Thoracic aorta (tissue), 2 donors: Measurements from ENCODE around the gene TNIK. TPM values are rescaled to one million over a fixed set of nuclear protein-coding genes. Genes with fewer than 3 reads are reported as not detected.
"Not testable (repeated sequence)": the region's sequence is repeated elsewhere in the genome, so short reads cannot be mapped to it uniquely, and the experiment has no call there.

Experiments
- ATAC-seq: fragments of 150-250 bp; one replicate; pipeline ENCODE4 v1.8.0; 2017; ENCODE audit warnings: low read depth; ENCODE audit not compliant: insufficient number of reproducible peaks, low FRiP score
- DNase-seq: peaks from one replicate; pipeline ENCODE4 v3.0.0-alpha.2; 2020; ENCODE audit warnings: low spot score
- H3K27ac ChIP-seq, 2 donors: fragments of 200-600 bp; sonication (generic); 1 replicate in 1 of 2; 2 replicates in 1 of 2; pipeline ENCODE4 v1.5.1; 2016; ENCODE audit warnings: mild to moderate bottlenecking in 2 of 2, moderate library complexity in 2 of 2
- H3K27me3 ChIP-seq: fragments of 200-600 bp; sonication (generic); replicated peaks from 2 replicates; pipeline ENCODE4 v1.6.0; 2016; ENCODE audit warnings: mild to moderate bottlenecking; ENCODE audit not compliant: insufficient read depth
- H3K36me3 ChIP-seq: fragments of 200-600 bp; sonication (generic); one replicate; pipeline ENCODE4 v1.5.1; 2016
- H3K4me1 ChIP-seq, 2 donors: fragments of 200-600 bp; sonication (generic); 1 replicate in 1 of 2; 2 replicates in 1 of 2; pipeline versions ENCODE4 v1.5.1 to v1.6.0; 2016; ENCODE audit warnings: low read depth in 2 of 2, mild to moderate bottlenecking in 1 of 2; ENCODE audit not compliant: control insufficient read depth in 1 of 2
- H3K4me3 ChIP-seq: fragments of 200-600 bp; sonication (generic); 2 replicates; pipeline ENCODE4 v1.5.1; 2016; ENCODE audit warnings: mild to moderate bottlenecking
- H3K9me3 ChIP-seq: fragments of 200-600 bp; sonication (generic); 2 replicates; pipeline ENCODE4 v1.5.1; 2016
- total RNA-seq, 2 donors: library from RNA; depleted of rRNA; stranded (reverse); fragments of >200 nt; gene quantifications; one replicate each; pipeline versions ENCODE4 v1.1.0 to v1.2.3, GENCODE V29; 2016
- TF ChIP-seq, protein P1 (sequence below): fragments of 200-600 bp; sonication (generic); IDR thresholded peaks from one replicate; pipeline ENCODE4 v1.5.1; 2019; ENCODE audit warnings: antibody characterized with exemption

Gene TNIK
- total RNA-seq, 2 donors from 2014 or later = 18.3 to 21.7 TPM

DNA sequence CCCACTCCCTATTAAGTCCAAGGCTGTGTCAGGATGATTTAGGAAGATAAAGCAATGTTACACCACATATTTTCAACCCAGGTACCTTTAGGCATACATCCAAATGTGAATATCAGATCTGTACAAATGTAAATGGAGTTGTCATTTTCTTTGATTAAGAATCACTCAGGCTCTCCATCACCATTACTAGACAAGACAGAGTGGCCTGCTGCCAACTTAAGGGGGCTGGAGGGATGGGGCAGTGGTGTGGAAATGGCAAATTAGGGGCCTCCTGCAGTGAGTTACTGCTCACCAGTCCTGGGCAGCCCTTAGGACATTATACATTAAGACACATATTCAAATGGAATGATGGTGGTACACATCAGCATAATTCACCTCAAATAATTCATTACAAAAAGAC lies 211.0 kb downstream of the TNIK start:
- ATAC-seq (no peak), DNase-seq (no peak)
- H3K27me3 ChIP-seq = no peaks in the 10 kb centered on the region
- no peaks in the 10 kb centered on the region for H3K9me3 ChIP-seq
- TF ChIP-seq, protein P1, sequence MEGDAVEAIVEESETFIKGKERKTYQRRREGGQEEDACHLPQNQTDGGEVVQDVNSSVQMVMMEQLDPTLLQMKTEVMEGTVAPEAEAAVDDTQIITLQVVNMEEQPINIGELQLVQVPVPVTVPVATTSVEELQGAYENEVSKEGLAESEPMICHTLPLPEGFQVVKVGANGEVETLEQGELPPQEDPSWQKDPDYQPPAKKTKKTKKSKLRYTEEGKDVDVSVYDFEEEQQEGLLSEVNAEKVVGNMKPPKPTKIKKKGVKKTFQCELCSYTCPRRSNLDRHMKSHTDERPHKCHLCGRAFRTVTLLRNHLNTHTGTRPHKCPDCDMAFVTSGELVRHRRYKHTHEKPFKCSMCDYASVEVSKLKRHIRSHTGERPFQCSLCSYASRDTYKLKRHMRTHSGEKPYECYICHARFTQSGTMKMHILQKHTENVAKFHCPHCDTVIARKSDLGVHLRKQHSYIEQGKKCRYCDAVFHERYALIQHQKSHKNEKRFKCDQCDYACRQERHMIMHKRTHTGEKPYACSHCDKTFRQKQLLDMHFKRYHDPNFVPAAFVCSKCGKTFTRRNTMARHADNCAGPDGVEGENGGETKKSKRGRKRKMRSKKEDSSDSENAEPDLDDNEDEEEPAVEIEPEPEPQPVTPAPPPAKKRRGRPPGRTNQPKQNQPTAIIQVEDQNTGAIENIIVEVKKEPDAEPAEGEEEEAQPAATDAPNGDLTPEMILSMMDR = no peak
- H3K36me3 ChIP-seq = no peaks in the 10 kb centered on the region
- no peak overlapping the region for H3K27ac ChIP-seq
- no peak overlapping the region for H3K4me3 ChIP-seq
- H3K4me1 ChIP-seq = no peaks in the 10 kb centered on the region

- ATAC-seq (no peak), DNase-seq (no peak)
- no peak overlapping the region for H3K27ac ChIP-seq
- no peaks in the 10 kb centered on the region for H3K36me3 ChIP-seq
- H3K27me3 ChIP-seq = no peaks in the 10 kb centered on the region
- no peak overlapping the region for H3K4me3 ChIP-seq
- H3K9me3 ChIP-seq = no peaks in the 10 kb centered on the region
- no peaks in the 10 kb centered on the region for H3K4me1 ChIP-seq
- TF ChIP-seq, protein P1 = no peak
These were observed 211.6 kb downstream of the TNIK start for GRCh38 chr3:171248426-171249111.

GRCh38 chr3:171245796-171246765 lies 214.1 kb downstream of the TNIK start:
- no peaks in the 10 kb centered on the region for H3K4me1 ChIP-seq
- H3K27ac ChIP-seq = no peak overlapping the region
- no peaks in the 10 kb centered on the region for H3K9me3 ChIP-seq
- no peaks in the 10 kb centered on the region for H3K36me3 ChIP-seq
- H3K27me3 ChIP-seq = no peaks in the 10 kb centered on the region
- H3K4me3 ChIP-seq = no peak overlapping the region
- TF ChIP-seq, protein P1 = no peak
- DNase-seq = no peak
- no peak for ATAC-seq

DNA sequence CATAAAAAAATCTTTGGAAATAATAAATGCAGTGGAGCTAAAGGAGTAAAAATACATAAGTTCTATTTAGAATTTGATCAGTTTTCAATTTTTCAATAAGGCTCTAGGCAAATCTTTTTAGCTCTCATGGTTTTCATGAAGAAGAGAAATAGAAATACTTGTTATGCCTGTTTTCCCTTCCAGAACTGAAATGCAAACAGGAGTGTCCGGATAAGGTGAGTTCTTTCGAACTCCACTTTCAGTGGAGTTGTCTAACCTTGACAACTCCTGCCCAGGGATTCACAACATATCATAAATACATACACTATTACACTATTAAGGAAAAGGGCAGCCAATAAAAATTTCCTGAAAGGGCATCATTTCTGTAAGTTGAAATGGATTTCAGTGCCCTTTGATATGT lies 217.3 kb downstream of the TNIK start:
- Histone ChIP-seq H3K9me3 (no peaks in the 10 kb centered on the region), H3K4me1 (no peaks in the 10 kb centered on the region), H3K36me3 (no peaks in the 10 kb centered on the region), H3K27me3 (no peaks in the 10 kb centered on the region), H3K4me3 (no peak overlapping the region), H3K27ac (no peak overlapping the region)
- TF ChIP-seq, protein P1 = no peak
- DNase-seq = no peak
- no peak for ATAC-seq

DNA sequence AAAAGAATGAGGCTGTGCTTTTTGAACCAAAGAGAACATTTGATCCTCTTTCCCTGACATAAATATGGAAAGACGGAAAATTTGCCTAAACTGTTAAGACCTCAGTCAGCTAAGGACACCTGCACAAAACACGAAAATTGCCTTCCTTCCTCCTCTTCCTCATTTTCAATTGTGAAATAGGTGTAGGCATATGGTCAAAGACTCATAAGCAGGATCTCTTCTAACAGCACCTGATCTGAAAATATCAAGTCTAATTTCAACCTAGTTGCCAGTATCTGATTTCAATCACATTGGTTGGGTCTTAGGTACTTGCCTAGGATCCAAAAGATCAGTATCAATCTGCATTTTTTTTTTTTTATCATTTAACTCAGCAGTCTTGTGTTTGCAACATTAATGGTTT lies 218.0 kb downstream of the TNIK start:
- Histone ChIP-seq H3K4me1 (no peaks in the 10 kb centered on the region), H3K4me3 (no peak overlapping the region), H3K9me3 (no peaks in the 10 kb centered on the region), H3K27me3 (no peaks in the 10 kb centered on the region), H3K27ac (no peak overlapping the region), H3K36me3 (no peaks in the 10 kb centered on the region)
- DNase-seq (no peak), ATAC-seq (no peak)
- TF ChIP-seq, protein P1 = no peak

- not testable (repeated sequence) for H3K36me3 ChIP-seq, H3K27ac ChIP-seq, ATAC-seq
These were observed 218.6 kb downstream of the TNIK start for GRCh38 chr3:171241655-171242054.

More at GRCh38 chr3:171241655-171242054, 218.6 kb downstream of the TNIK start:
- not testable (repeated sequence) for DNase-seq, H3K4me1 ChIP-seq, H3K9me3 ChIP-seq, H3K27me3 ChIP-seq, H3K4me3 ChIP-seq
